Skeletal muscle satellite cell (primary cell): ENCODE measurements around the gene SCUBE1.

Experiments used
- H3K27me3 ChIP-seq: 2 replicates; pipeline ENCODE4 v1.7.0; 2013; ENCODE audit warnings: low read length; ENCODE audit not compliant: control insufficient read depth, insufficient read depth
- H3K36me3 ChIP-seq: 2 replicates; pipeline ENCODE4 v1.7.0; 2013; ENCODE audit warnings: mild to moderate bottlenecking, control low read depth, low read length; ENCODE audit not compliant: insufficient read depth
- H3K4me1 ChIP-seq: 2 replicates; pipeline ENCODE4 v1.7.0; 2013; ENCODE audit warnings: low read length; ENCODE audit not compliant: control insufficient read depth, insufficient read depth
- H3K4me2 ChIP-seq: 2 replicates; pipeline ENCODE4 v1.7.0; 2013; ENCODE audit warnings: mild to moderate bottlenecking, low read length
- H3K4me3 ChIP-seq: 2 replicates; pipeline ENCODE4 v1.7.0; 2013; ENCODE audit warnings: low read length
- H3K9ac ChIP-seq: 2 replicates; pipeline ENCODE4 v1.7.0; 2013; ENCODE audit warnings: mild to moderate bottlenecking, low read depth, low read length, moderate library complexity
- H3K9me3 ChIP-seq: replicated peaks from 2 replicates; pipeline ENCODE4 v1.7.0; 2013; ENCODE audit warnings: mild to moderate bottlenecking, control low read depth, low read length

The SCUBE1 gene

GRCh38 chr22:43179911-43180195 lies 163.3 kb downstream of the SCUBE1 start:
- Histone ChIP-seq H3K9ac (no peak overlapping the region), H3K9me3 (no peaks in the 10 kb centered on the region), H3K4me3 (no peak overlapping the region), H3K36me3 (peaks cover 27% of the 10 kb centered on the region), H3K4me1 (peaks cover 9% of the 10 kb centered on the region), H3K27me3 (no peaks in the 10 kb centered on the region), H3K4me2 (no peak overlapping the region)

DNA sequence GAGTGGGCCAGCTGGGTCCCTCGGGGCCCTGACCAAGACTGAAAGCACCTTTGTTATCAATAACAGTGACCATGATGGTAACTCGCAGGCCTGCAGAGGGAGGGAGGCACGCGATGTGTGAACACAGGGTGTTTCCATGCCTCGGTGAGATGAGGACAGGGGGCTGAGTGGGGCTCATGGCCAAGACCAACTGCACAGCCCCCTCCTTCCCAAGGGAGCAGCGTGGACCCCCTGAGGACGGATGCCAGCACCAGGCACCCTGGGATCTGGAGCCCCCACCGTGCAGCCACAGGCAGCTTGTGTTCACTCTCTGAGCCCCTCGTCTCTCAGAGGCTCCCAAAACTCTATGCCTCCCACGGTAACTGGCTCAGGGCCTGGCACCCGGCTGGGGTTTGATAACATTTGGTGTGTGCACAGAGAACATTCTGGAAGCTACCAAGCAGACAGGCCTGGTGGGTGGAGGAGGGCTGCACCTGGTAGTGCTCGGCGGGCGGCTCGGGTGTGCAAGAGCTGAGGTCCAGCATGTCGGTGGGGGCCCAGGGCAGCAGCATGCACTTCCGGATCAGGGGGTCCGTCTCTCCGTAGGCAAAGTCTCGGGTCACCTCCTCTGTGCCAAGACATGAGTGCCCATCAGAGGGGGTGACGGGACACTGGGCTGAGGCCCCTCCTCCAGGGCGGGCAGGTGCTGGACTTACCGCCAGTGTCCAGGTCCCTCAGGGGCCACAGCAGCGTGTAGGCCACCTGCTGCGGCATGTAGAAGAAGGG lies 163.8 kb downstream of the SCUBE1 start:
- H3K9ac ChIP-seq, result no peak overlapping the region
- H3K4me3 ChIP-seq, result no peak overlapping the region
- no peak overlapping the region for H3K4me2 ChIP-seq
- peaks cover 9% of the 10 kb centered on the region for H3K4me1 ChIP-seq
- no peaks in the 10 kb centered on the region for H3K9me3 ChIP-seq
- H3K36me3 ChIP-seq, result peaks cover 27% of the 10 kb centered on the region
- H3K27me3 ChIP-seq, result no peaks in the 10 kb centered on the region

DNA sequence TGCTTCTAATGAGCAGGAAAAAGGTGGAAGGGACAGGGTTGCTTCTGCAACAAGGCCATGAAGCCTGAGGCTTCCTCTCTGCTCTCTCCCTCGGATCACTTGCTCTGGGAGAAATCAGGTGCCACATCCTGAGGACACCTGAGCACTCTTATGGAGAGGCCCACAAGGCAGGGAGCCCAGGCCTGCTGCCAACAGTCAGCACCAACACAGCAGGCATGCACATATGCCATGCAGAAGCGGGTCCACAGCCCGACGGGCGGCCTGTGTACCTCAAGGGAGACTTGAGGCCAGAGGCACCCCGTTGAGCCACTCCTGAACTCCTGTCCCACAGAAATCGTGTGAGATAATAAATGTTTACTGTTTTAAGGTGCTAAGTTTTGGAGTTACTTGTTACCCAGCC lies 165.7 kb downstream of the SCUBE1 start:
- no peaks in the 10 kb centered on the region for H3K4me1 ChIP-seq
- peaks cover 34% of the 10 kb centered on the region for H3K36me3 ChIP-seq
- H3K9me3 ChIP-seq, result no peaks in the 10 kb centered on the region
- no peak overlapping the region for H3K4me3 ChIP-seq
- no peak overlapping the region for H3K4me2 ChIP-seq
- H3K9ac ChIP-seq, result no peak overlapping the region
- no peaks in the 10 kb centered on the region for H3K27me3 ChIP-seq

GRCh38 chr22:43176090-43176489 lies 167.1 kb downstream of the SCUBE1 start:
- Histone ChIP-seq H3K27me3 (no peaks in the 10 kb centered on the region), H3K9ac (no peak overlapping the region), H3K9me3 (no peaks in the 10 kb centered on the region), H3K36me3 (peaks cover 43% of the 10 kb centered on the region), H3K4me3 (no peak overlapping the region), H3K4me1 (no peaks in the 10 kb centered on the region), H3K4me2 (no peak overlapping the region)

DNA sequence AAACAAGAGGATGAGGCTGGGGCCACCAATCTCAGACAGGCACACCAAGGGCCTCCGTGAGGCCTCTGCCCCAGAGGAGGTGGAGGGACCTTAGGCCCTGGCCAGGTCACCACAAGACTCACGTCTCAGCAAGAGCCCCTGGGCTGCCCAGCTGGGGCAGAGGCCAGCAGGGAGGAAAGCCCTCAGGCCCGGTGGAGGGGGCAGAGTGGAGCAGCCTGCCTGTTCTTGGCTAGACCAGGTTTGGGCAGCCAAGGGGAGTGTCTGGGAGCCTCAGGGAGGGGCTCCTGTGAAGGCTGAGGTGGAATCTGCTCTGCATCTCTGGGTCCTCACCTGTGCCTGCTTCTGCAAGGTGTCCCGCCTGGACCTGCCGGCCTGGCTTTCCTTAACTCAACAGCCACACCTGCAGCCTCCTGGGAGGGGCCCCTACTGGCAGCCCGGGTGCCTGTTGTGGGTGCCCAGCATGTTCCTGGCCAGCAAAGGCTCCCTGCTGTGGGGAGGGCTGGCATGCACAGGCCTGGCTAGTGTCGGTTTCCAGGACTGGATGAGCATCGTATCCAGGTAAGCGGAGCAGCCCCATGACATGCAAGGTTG lies 168.1 kb downstream of the SCUBE1 start:
- peaks cover 44% of the 10 kb centered on the region for H3K36me3 ChIP-seq
- H3K27me3 ChIP-seq, result no peaks in the 10 kb centered on the region
- H3K4me3 ChIP-seq, result no peak overlapping the region
- no peak overlapping the region for H3K9ac ChIP-seq
- H3K4me2 ChIP-seq, result no peak overlapping the region
- no peaks in the 10 kb centered on the region for H3K9me3 ChIP-seq
- no peaks in the 10 kb centered on the region for H3K4me1 ChIP-seq

DNA sequence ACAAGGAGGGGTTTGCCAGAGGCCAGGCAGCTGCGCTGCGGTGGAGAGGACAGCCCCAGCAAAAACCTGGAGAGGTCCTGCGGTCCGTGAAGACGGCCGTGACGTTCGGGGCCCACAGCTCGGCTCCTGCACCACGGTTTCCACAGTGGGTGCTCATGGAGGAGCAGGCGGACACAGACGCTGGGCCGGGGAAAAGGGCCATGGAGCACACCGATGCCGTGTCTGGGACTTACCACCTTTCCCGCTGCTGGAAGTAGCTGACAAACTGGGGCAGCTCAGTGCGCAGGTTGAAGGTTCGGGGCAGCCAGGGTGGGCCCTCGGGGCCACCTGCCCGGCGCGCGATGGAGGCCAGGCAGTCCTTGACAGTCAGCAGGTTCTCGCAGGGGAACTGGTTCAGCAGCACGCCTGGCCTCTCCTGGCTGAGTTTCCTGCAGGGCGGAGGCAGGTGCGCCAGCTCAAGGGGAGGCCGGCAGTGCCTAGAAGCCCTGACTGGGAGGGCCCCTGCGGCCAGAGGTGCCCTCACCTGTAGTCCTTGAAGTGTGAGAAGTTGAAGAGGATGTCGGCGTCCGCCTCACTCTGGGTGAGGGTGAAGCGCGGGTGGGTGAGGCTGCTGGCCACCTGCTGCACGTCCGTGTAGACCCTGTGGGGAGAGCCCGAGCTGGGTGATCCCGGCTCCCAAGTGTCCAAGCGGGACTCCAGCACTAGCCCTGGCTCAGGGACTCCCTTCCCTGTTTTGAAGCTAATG lies 169.0 kb downstream of the SCUBE1 start:
- H3K27me3 ChIP-seq, result no peaks in the 10 kb centered on the region
- no peak overlapping the region for H3K4me3 ChIP-seq
- H3K9ac ChIP-seq, result no peak overlapping the region
- H3K4me2 ChIP-seq, result no peak overlapping the region
- H3K4me1 ChIP-seq, result no peaks in the 10 kb centered on the region
- peaks cover 38% of the 10 kb centered on the region for H3K36me3 ChIP-seq
- no peaks in the 10 kb centered on the region for H3K9me3 ChIP-seq

GRCh38 chr22:43173566-43173965 lies 169.6 kb downstream of the SCUBE1 start:
- Histone ChIP-seq H3K4me3 (no peak overlapping the region), H3K9ac (no peak overlapping the region), H3K4me1 (no peaks in the 10 kb centered on the region), H3K4me2 (no peak overlapping the region), H3K9me3 (no peaks in the 10 kb centered on the region), H3K27me3 (no peaks in the 10 kb centered on the region), H3K36me3 (peaks cover 33% of the 10 kb centered on the region)

DNA sequence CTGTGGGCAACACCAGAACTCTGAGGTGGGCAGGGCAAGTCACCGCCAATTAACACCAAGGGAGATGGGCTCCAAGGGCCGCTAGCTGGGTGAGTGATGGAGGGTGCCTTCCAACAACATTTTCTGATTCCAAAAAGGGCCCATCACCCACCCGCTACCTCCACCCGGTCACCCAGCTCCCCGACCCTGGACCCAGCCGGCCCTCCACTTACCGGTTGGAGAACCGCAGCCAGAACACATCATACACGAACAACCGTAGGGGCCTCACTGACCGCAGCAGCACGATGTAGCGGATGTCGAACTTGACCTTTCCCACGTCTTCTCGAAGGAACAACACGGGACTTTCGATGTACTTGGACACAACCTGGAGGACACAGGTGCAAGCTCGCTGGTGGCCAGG lies 171.0 kb downstream of the SCUBE1 start:
- H3K9me3 ChIP-seq, result no peaks in the 10 kb centered on the region
- peaks cover 33% of the 10 kb centered on the region for H3K36me3 ChIP-seq
- H3K4me2 ChIP-seq, result no peak overlapping the region
- H3K27me3 ChIP-seq, result no peaks in the 10 kb centered on the region
- no peaks in the 10 kb centered on the region for H3K4me1 ChIP-seq
- no peak overlapping the region for H3K9ac ChIP-seq
- H3K4me3 ChIP-seq, result no peak overlapping the region

DNA sequence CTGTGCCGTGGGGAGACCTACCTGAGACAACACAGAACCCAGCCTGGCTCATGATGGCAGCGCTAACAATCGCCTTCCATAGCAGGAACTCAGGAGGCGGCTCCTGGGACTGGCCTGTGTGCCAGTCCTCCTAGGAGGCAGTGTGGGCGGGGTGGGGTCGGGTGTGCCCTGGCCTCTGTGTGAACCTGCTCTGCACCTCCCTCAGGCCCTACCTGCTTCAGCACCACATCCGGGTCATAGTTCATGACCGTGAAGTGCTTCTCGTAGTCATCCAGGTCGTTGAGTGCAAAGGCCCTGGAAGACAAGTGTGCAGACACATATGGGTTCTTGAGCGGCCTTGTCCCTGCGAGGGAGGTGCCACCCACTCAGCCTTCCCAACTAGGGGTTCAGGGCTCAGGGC lies 171.6 kb downstream of the SCUBE1 start:
- no peak overlapping the region for H3K4me2 ChIP-seq
- H3K4me3 ChIP-seq, result no peak overlapping the region
- peaks cover 33% of the 10 kb centered on the region for H3K36me3 ChIP-seq
- H3K9me3 ChIP-seq, result no peaks in the 10 kb centered on the region
- no peaks in the 10 kb centered on the region for H3K4me1 ChIP-seq
- H3K9ac ChIP-seq, result no peak overlapping the region
- no peaks in the 10 kb centered on the region for H3K27me3 ChIP-seq

GRCh38 chr22:43171019-43171491 lies 172.1 kb downstream of the SCUBE1 start:
- Histone ChIP-seq H3K4me3 (no peak overlapping the region), H3K27me3 (no peaks in the 10 kb centered on the region), H3K4me2 (no peak overlapping the region), H3K9ac (no peak overlapping the region), H3K9me3 (no peaks in the 10 kb centered on the region), H3K36me3 (peaks cover 33% of the 10 kb centered on the region), H3K4me1 (no peaks in the 10 kb centered on the region)

GRCh38 chr22:43170131-43170480 lies 173.1 kb downstream of the SCUBE1 start:
- Histone ChIP-seq H3K9ac (no peak overlapping the region), H3K36me3 (peaks cover 31% of the 10 kb centered on the region), H3K4me2 (no peak overlapping the region), H3K9me3 (no peaks in the 10 kb centered on the region), H3K4me1 (no peaks in the 10 kb centered on the region), H3K27me3 (no peaks in the 10 kb centered on the region), H3K4me3 (no peak overlapping the region)
